ENCODE data around the gene TEX10. TPM values are rescaled to one million over a fixed set of nuclear protein-coding genes. Genes with fewer than 3 reads are reported as not detected.

TEX10 gene
- total and polyA plus RNA-seq, 9 of the 15 experiments (the other 6 are each of a cell fraction or from before 2014, with no cell fraction given): 27.8 to 60.0 (median 47.9) TPM

DNA sequence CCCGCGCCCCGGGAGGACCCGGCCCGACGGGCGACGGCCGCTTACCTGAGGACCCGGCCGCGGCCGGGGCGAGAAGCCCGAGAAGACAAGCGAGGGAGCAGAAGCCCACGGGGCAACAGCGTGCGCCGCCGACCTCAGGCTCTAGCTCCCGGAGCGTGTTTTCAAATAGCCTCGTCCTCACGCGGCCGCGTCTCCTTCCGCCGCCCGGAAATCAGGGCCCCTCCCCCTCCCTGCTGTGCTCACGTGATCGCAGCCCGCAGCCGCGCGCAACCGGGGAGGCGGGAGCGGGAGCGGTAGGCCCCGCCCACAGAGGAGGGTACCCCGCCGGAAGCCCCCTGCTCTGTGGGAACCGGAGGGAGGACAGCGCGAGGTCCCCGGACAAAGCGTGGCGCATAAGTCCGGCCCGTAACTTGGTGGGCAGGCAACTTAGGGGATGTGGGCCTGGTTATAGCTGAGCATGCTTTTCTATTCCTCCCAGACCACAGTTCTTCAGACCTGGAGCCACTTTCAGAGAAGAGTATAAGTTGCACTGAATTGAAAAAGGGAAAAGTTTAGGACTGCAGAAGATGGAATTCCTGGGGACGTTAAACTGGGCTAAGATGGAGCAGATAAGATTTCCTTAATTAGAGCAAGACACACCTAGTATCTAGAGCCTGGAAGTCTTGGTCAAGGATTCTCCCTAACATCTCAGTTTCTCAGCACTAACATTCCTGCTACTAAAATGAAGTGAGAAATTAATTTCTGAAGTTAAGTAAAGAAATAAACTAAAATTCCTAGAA lies at the start of gene TEX10 (continued):
- TF ChIP-seq, protein P1, sequence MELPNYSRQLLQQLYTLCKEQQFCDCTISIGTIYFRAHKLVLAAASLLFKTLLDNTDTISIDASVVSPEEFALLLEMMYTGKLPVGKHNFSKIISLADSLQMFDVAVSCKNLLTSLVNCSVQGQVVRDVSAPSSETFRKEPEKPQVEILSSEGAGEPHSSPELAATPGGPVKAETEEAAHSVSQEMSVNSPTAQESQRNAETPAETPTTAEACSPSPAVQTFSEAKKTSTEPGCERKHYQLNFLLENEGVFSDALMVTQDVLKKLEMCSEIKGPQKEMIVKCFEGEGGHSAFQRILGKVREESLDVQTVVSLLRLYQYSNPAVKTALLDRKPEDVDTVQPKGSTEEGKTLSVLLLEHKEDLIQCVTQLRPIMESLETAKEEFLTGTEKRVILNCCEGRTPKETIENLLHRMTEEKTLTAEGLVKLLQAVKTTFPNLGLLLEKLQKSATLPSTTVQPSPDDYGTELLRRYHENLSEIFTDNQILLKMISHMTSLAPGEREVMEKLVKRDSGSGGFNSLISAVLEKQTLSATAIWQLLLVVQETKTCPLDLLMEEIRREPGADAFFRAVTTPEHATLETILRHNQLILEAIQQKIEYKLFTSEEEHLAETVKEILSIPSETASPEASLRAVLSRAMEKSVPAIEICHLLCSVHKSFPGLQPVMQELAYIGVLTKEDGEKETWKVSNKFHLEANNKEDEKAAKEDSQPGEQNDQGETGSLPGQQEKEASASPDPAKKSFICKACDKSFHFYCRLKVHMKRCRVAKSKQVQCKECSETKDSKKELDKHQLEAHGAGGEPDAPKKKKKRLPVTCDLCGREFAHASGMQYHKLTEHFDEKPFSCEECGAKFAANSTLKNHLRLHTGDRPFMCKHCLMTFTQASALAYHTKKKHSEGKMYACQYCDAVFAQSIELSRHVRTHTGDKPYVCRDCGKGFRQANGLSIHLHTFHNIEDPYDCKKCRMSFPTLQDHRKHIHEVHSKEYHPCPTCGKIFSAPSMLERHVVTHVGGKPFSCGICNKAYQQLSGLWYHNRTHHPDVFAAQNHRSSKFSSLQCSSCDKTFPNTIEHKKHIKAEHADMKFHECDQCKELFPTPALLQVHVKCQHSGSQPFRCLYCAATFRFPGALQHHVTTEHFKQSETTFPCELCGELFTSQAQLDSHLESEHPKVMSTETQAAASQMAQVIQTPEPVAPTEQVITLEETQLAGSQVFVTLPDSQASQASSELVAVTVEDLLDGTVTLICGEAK (IDR thresholded peaks at IDR 0.05): peak; percentile 84
- TF ChIP-seq, protein P1 (CRISPR knock-in tag; IDR thresholded peaks at IDR 0.05): peak; percentile 52; the same call in 1 of the 2 replicates
- TF ChIP-seq ZNF253 (CRISPR knock-in tag; conservative IDR thresholded peaks at IDR 0.05): no peak
- TF ChIP-seq ZNF668 (CRISPR knock-in tag; IDR thresholded peaks at IDR 0.05): no peak
- TF ChIP-seq NEUROD1 (IDR thresholded peaks at IDR 0.05; ENCODE audit: borderline replicate concordance, low read depth, low read length, partially characterized antibody): peak; percentile 21
- TF ChIP-seq, protein P2, sequence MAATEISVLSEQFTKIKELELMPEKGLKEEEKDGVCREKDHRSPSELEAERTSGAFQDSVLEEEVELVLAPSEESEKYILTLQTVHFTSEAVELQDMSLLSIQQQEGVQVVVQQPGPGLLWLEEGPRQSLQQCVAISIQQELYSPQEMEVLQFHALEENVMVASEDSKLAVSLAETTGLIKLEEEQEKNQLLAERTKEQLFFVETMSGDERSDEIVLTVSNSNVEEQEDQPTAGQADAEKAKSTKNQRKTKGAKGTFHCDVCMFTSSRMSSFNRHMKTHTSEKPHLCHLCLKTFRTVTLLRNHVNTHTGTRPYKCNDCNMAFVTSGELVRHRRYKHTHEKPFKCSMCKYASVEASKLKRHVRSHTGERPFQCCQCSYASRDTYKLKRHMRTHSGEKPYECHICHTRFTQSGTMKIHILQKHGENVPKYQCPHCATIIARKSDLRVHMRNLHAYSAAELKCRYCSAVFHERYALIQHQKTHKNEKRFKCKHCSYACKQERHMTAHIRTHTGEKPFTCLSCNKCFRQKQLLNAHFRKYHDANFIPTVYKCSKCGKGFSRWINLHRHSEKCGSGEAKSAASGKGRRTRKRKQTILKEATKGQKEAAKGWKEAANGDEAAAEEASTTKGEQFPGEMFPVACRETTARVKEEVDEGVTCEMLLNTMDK (IDR thresholded peaks at IDR 0.05; ENCODE audit: borderline replicate concordance, insufficient read depth, low read depth, low read length, poor library complexity, severe bottlenecking): no peak
- TF ChIP-seq ZKSCAN3 (CRISPR knock-in tag; IDR thresholded peaks at IDR 0.05): no peak
- no peak for TF ChIP-seq RBM25 (IDR thresholded peaks at IDR 0.05; ENCODE audit: low read depth, low read length, severe bottlenecking)
- no peak for TF ChIP-seq PHB (CRISPR knock-in tag; IDR thresholded peaks at IDR 0.05)
- TF ChIP-seq, protein P3, sequence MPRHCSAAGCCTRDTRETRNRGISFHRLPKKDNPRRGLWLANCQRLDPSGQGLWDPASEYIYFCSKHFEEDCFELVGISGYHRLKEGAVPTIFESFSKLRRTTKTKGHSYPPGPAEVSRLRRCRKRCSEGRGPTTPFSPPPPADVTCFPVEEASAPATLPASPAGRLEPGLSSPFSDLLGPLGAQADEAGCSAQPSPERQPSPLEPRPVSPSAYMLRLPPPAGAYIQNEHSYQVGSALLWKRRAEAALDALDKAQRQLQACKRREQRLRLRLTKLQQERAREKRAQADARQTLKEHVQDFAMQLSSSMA (CRISPR knock-in tag; IDR thresholded peaks at IDR 0.05): no peak; the same call in 1 of the 2 replicates
